Naive thymus-derived CD4-positive, alpha-beta T cell (primary cell): Measurements from ENCODE around the gene SLC4A11. TPM values are rescaled to one million over a fixed set of nuclear protein-coding genes. Genes with fewer than 3 reads are reported as not detected.

Source experiments
- ATAC-seq: fragments of 150-1000 bp; cut with Tn5 transposase; 2 replicates; pipeline ENCODE4 v1.10.0; 2021; ENCODE audit warnings: mild to moderate bottlenecking, moderate library complexity
- CTCF ChIA-PET: fragments of 350-600 bp; sonication (Branson Sonifier 250); formaldehyde crosslinking; loops from one replicate; lab custom pipeline; 2021; ENCODE audit warnings: antibody characterized with exemption; lab: Charles Lee
- POLR2A ChIA-PET: fragments of 350-600 bp; sonication (Branson Sonifier 250); formaldehyde crosslinking; loops from one replicate; lab custom pipeline; 2021; ENCODE audit warnings: antibody characterized with exemption, inconsistent platforms; lab: Charles Lee
- DNase-seq, 9 donors: peaks; one replicate each; pipeline versions ENCODE4 v3.0.0 to v3.0.0-alpha.2; 2020 to 2022; ENCODE audit warnings: mixed read lengths in 1 of 9
- H3K27ac ChIP-seq: one replicate; pipeline ENCODE4 v1.7.0; 2013; ENCODE audit warnings: mild to moderate bottlenecking, low read depth, low read length, moderate library complexity
- H3K27me3 ChIP-seq, 2 donors: one replicate each; pipeline ENCODE4 v1.7.0; 2013; ENCODE audit warnings: low read length in 2 of 2, mild to moderate bottlenecking in 2 of 2, moderate library complexity in 2 of 2; ENCODE audit not compliant: control insufficient read depth in 2 of 2, insufficient read depth in 2 of 2
- H3K36me3 ChIP-seq, 3 experiments: 1 replicate in 2 of 3; 2 replicates in 1 of 3; pipeline ENCODE4 v1.7.0; 2013; ENCODE audit warnings: low read length in 3 of 3, mild to moderate bottlenecking in 3 of 3, moderate library complexity in 1 of 3; ENCODE audit not compliant: insufficient read depth in 3 of 3, control insufficient read depth in 2 of 3
- H3K4me1 ChIP-seq, 2 donors: one replicate each; pipeline ENCODE4 v1.7.0; 2013; ENCODE audit warnings: low read length in 2 of 2, mild to moderate bottlenecking in 2 of 2, moderate library complexity in 1 of 2; ENCODE audit not compliant: control insufficient read depth in 2 of 2, insufficient read depth in 2 of 2
- H3K4me3 ChIP-seq: 2 replicates; pipeline ENCODE4 v1.7.0; 2013; ENCODE audit warnings: mild to moderate bottlenecking, low read length
- H3K9me3 ChIP-seq, 3 experiments: 1 replicate in 2 of 3; 2 replicates in 1 of 3; pipeline ENCODE4 v1.7.0; 2013; ENCODE audit warnings: low read length in 3 of 3; ENCODE audit not compliant: control insufficient read depth in 2 of 3
- H3K27ac Mint-ChIP-seq, 9 donors: one replicate each; pipeline ENCODE4 v1.8.0; 2020 to 2022; ENCODE audit warnings: mixed read lengths in 9 of 9, mild to moderate bottlenecking in 8 of 9, moderate library complexity in 5 of 9, inconsistent platforms in 2 of 9
- H3K27me3 Mint-ChIP-seq, 5 donors: one replicate each; pipeline ENCODE4 v1.8.0; 2021 to 2022; ENCODE audit warnings: mixed read lengths in 5 of 5, mild to moderate bottlenecking in 1 of 5
- H3K36me3 Mint-ChIP-seq, 5 donors: one replicate each; pipeline ENCODE4 v1.8.0; 2020 to 2022; ENCODE audit warnings: mixed read lengths in 5 of 5, mild to moderate bottlenecking in 3 of 5, inconsistent platforms in 1 of 5
- H3K4me1 Mint-ChIP-seq, 7 donors: one replicate each; pipeline ENCODE4 v1.8.0; 2020 to 2022; ENCODE audit warnings: mixed read lengths in 7 of 7, mild to moderate bottlenecking in 3 of 7, inconsistent platforms in 1 of 7
- H3K4me3 Mint-ChIP-seq, 10 donors: one replicate each; pipeline ENCODE4 v1.8.0; 2020 to 2022; ENCODE audit warnings: mild to moderate bottlenecking in 10 of 10, mixed read lengths in 10 of 10, moderate library complexity in 6 of 10, inconsistent platforms in 2 of 10
- H3K9me3 Mint-ChIP-seq, 11 donors: one replicate each; pipeline ENCODE4 v1.8.0; 2020 to 2022; ENCODE audit warnings: mixed read lengths in 11 of 11, mild to moderate bottlenecking in 4 of 11, inconsistent platforms in 1 of 11, moderate library complexity in 1 of 11
- intact Hi-C, 2 donors: fragments of 100-400 bp; cut with micrococcal nuclease; formaldehyde crosslinking; loops; one replicate each; pipeline ENCODE4 v1.15.1; 2023
- polyA plus RNA-seq, 2 donors: library from polyadenylated mRNA; unstranded; fragments of 300-500 nt; fragmentation: Illumina TruSeq; gene quantifications; one replicate each; pipeline ENCODE4 v1.2.3, GENCODE V29; 2021
- total RNA-seq, 6 experiments: library from RNA in 5 of 6; stranded (reverse) in 5 of 6; gene quantifications; 1 replicate in 5 of 6; 2 replicates in 1 of 6; pipeline ENCODE4 v1.2.3 and lab custom pipeline; 2021 to 2026

Gene SLC4A11
- total and polyA plus RNA-seq, 7 experiments from 2014 or later, result 0.19 to 1.5 (median 0.93) TPM; not detected in 3

- DNase-seq, result peak in 2 of 9 donors; percentile 11 to 16
- Mint-ChIP-seq H3K9me3 (no peaks in the 10 kb centered on the region), H3K27me3 (no peaks in the 10 kb centered on the region), H3K27ac (peak overlapping the region; percentile 91 to 98 (median 96)), H3K36me3 (peaks cover 0 to 22% (median 17%) of the 10 kb centered on the region in 5 donors), H3K4me1 (peaks cover 15 to 24% (median 17%) of the 10 kb centered on the region in 7 donors), H3K4me3 (peak overlapping the region; percentile 91 to 97 (median 95))
- H3K4me1 ChIP-seq, result peaks cover 12 to 14% of the 10 kb centered on the region in 2 donors
- H3K4me3 ChIP-seq, result peak overlapping the region; percentile 99
- ChIA-PET CTCF (interaction anchor here (0.9 to 1.7 kb wide), 3 partner anchors 13 to 113 kb away, joined by 3 to 6 read pairs (median 4); no protein-coding TSS in a partner anchor), POLR2A (interaction anchor here (0.8 to 1.5 kb wide), 8 partner anchors 8 to 110 kb away, joined by 3 to 7 read pairs (median 4); no protein-coding TSS in a partner anchor)
- ATAC-seq, result no peak
- peaks cover 0 to 36% (median 7%) of the 10 kb centered on the region in 3 experiments for H3K36me3 ChIP-seq
- H3K27ac ChIP-seq, result peak overlapping the region; percentile 91
- H3K9me3 ChIP-seq, result no peaks in the 10 kb centered on the region
- intact Hi-C loops, result loop anchor here (1.0 to 10.0 kb wide), 8 partner anchors 30 to 271 kb away; partner anchors contain the start of genes DNAAF9 (in 2 of the 2), LZTS3 (in 2 of the 2), ATRN (in 1 of the 2) and FASTKD5 (in 1 of the 2)
- H3K27me3 ChIP-seq, result no peaks in the 10 kb centered on the region
Measured at GRCh38 chr20:3203315-3204123, 35.5 kb downstream of the SLC4A11 start.

DNA sequence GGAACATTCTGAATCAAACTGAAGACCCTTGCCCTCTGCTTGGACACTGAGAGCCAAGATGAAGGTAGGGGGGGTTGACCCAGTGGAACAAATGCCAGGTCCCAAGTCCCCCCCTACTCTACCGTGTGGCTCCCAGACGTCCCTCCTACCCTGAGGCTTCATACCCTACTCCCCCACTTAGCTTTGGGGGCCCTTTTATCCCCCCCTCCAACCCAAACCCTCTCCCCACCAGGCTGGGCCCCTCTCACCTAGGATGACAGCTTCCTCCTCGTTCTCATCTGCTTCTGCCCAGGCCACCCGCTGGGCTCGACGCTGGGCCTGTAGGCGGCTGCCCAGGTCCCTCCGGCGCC is 36.0 kb downstream of the SLC4A11 start:
- POLR2A ChIA-PET, result interaction anchor here (1.3 to 1.5 kb wide), 5 partner anchors 8 to 81 kb away, joined by 3 to 7 read pairs (median 5); no protein-coding TSS in a partner anchor
- H3K4me1 ChIP-seq, result peaks cover 12 to 13% of the 10 kb centered on the region in 2 donors
- no peaks in the 10 kb centered on the region for H3K9me3 ChIP-seq
- Mint-ChIP-seq H3K27me3 (no peaks in the 10 kb centered on the region), H3K4me1 (peaks cover 12 to 21% (median 15%) of the 10 kb centered on the region in 7 donors), H3K4me3 (peak overlapping the region in 7 of 10 donors; percentile 9 to 97 (median 36)), H3K27ac (peak overlapping the region in 3 of 9 donors; percentile 21 to 98 (median 61)), H3K36me3 (peaks cover 0 to 22% (median 17%) of the 10 kb centered on the region in 5 donors), H3K9me3 (no peaks in the 10 kb centered on the region)
- H3K27me3 ChIP-seq, result no peaks in the 10 kb centered on the region
- H3K4me3 ChIP-seq, result peak overlapping the region; percentile 99
- peaks cover 0 to 37% (median 7%) of the 10 kb centered on the region in 3 experiments for H3K36me3 ChIP-seq
- H3K27ac ChIP-seq, result peak overlapping the region; percentile 91
- intact Hi-C loops, result loop anchor here (5.0 to 10.0 kb wide), 3 partner anchors 202 to 272 kb away; partner anchors contain the start of genes DNAAF9 (in 2 of the 2) and ATRN (in 1 of the 2)
- ATAC-seq, result no peak
- CTCF ChIA-PET, result interaction anchor here (0.9 to 1.7 kb wide), 3 partner anchors 13 to 114 kb away, joined by 3 to 6 read pairs (median 4); no protein-coding TSS in a partner anchor
- no peak for DNase-seq

DNA sequence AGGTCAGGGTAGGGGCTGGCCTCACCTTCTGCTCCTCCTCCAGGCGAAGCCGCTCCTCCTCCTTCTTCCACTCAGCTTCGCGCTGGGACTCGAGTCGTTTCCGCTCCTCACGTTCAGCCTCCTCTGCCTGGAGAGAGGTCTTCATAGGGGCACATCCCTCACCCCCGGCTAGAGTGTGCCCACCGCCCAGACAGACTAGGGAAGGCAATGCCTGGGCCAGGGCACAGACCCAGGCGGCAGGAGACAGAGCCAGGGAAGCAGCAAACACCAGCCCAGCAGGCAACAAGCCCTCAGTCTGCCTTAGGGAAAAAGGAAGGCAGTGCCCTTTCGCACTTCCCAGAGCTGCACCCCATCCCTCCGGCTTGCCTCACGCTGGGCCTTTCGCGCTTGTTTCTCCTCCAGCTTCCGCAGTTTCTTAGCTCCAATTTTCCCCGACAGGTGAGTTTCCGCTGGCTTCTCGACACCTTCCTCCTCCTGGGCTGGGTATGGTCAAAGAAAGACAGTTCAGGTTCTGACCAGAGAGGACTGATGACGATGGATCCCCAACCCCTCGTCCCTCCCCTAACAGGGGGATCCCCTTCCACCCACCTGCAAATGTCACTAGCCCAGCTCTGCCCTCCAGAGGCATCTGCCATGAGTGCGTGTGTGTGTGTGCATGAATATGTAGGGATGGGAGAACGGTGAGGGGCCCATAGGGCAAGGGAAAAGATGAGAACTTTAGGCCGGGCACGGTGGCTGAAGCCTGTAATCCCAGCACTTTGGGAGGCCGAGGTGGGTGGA is 38.8 kb downstream of the SLC4A11 start:
- Histone ChIP-seq H3K27me3 (no peaks in the 10 kb centered on the region), H3K9me3 (no peaks in the 10 kb centered on the region), H3K4me3 (no peak overlapping the region), H3K36me3 (peaks cover 0 to 58% (median 19%) of the 10 kb centered on the region in 3 experiments), H3K27ac (no peak overlapping the region), H3K4me1 (peaks cover 12 to 13% of the 10 kb centered on the region in 2 donors)
- intact Hi-C loops, result loop anchor here (5.0 to 10.0 kb wide), 3 partner anchors 205 to 275 kb away; partner anchors contain the start of genes DNAAF9 (in 2 of the 2) and ATRN (in 1 of the 2)
- ATAC-seq (no peak), DNase-seq (no peak)
- Mint-ChIP-seq H3K4me3 (no peak overlapping the region), H3K27ac (peak overlapping the region in 3 of 9 donors; percentile 27 to 55 (median 53)), H3K9me3 (no peaks in the 10 kb centered on the region), H3K27me3 (no peaks in the 10 kb centered on the region), H3K4me1 (peaks cover 15 to 31% (median 21%) of the 10 kb centered on the region in 7 donors), H3K36me3 (peaks cover 0 to 38% (median 26%) of the 10 kb centered on the region in 5 donors)
- ChIA-PET POLR2A (no interaction called here), CTCF (no interaction called here)

DNA sequence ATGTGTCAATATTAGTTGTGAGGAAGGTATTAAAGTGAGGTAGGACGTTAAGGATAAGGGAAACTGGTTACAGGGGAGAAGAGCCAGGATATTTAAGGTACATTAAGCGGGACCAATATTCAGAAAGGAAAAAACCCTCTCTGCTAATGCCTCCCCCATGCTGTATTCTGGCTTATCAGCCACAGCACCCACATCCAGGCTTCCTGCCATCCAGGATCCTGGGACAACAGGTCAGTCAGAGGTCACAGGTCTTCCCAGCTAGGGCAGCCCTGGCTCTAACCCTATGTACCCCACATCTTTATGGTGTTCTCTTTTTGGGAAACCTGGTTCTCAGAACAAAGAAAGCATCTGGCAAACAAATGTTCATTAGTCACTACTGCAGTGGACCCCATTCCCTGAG is 39.8 kb downstream of the SLC4A11 start:
- ChIA-PET POLR2A (interaction anchor here (1.1 kb wide), 1 partner anchor 9 kb away, joined by 3 read pairs; no protein-coding TSS in a partner anchor), CTCF (interaction anchor here (0.6 kb wide), 1 partner anchor 79 kb away, joined by 3 read pairs; no protein-coding TSS in a partner anchor)
- H3K9me3 Mint-ChIP-seq, result no peaks in the 10 kb centered on the region
- Histone ChIP-seq H3K36me3 (peaks cover 0 to 65% (median 27%) of the 10 kb centered on the region in 3 experiments), H3K27ac (no peak overlapping the region), H3K9me3 (no peaks in the 10 kb centered on the region), H3K4me3 (no peak overlapping the region), H3K4me1 (peaks cover 12 to 13% of the 10 kb centered on the region in 2 donors), H3K27me3 (no peaks in the 10 kb centered on the region)
- peak overlapping the region in 3 of 9 donors; percentile 14 to 56 (median 55) for H3K27ac Mint-ChIP-seq
- DNase-seq, result no peak
- no peak for ATAC-seq
- H3K36me3 Mint-ChIP-seq, result peaks cover 0 to 40% (median 27%) of the 10 kb centered on the region in 5 donors
- H3K27me3 Mint-ChIP-seq, result no peaks in the 10 kb centered on the region
- intact Hi-C loops, result no loop called here
- H3K4me3 Mint-ChIP-seq, result no peak overlapping the region
- peaks cover 8 to 26% (median 16%) of the 10 kb centered on the region in 7 donors for H3K4me1 Mint-ChIP-seq

- Histone ChIP-seq H3K4me3 (no peak overlapping the region), H3K27ac (peak overlapping the region; percentile 34), H3K9me3 (no peaks in the 10 kb centered on the region), H3K36me3 (peaks cover 0 to 87% (median 42%) of the 10 kb centered on the region in 3 experiments), H3K27me3 (no peaks in the 10 kb centered on the region), H3K4me1 (no peaks in the 10 kb centered on the region)
- CTCF ChIA-PET, result no interaction called here
- no peak overlapping the region for H3K4me3 Mint-ChIP-seq
- POLR2A ChIA-PET, result interaction anchor here (0.8 kb wide), 1 partner anchor 8 kb away, joined by 3 read pairs; no protein-coding TSS in a partner anchor
- H3K9me3 Mint-ChIP-seq, result no peaks in the 10 kb centered on the region
- peaks cover 0 to 17% (median 11%) of the 10 kb centered on the region in 7 donors for H3K4me1 Mint-ChIP-seq
- peaks cover 6 to 49% (median 35%) of the 10 kb centered on the region in 5 donors for H3K36me3 Mint-ChIP-seq
- no peaks in the 10 kb centered on the region for H3K27me3 Mint-ChIP-seq
- ATAC-seq (no peak), DNase-seq (no peak)
- intact Hi-C loops, result no loop called here
- peak overlapping the region; percentile 10 to 94 (median 69) for H3K27ac Mint-ChIP-seq
Measured at GRCh38 chr20:3195590-3196237, 43.3 kb downstream of the SLC4A11 start.
